ENCODE measurements around the gene AJAP1. TPM values are rescaled to one million over a fixed set of nuclear protein-coding genes. Genes with fewer than 3 reads are reported as not detected.

AJAP1 gene
- total RNA-seq, 2 experiments from 2014 or later: not detected

DNA sequence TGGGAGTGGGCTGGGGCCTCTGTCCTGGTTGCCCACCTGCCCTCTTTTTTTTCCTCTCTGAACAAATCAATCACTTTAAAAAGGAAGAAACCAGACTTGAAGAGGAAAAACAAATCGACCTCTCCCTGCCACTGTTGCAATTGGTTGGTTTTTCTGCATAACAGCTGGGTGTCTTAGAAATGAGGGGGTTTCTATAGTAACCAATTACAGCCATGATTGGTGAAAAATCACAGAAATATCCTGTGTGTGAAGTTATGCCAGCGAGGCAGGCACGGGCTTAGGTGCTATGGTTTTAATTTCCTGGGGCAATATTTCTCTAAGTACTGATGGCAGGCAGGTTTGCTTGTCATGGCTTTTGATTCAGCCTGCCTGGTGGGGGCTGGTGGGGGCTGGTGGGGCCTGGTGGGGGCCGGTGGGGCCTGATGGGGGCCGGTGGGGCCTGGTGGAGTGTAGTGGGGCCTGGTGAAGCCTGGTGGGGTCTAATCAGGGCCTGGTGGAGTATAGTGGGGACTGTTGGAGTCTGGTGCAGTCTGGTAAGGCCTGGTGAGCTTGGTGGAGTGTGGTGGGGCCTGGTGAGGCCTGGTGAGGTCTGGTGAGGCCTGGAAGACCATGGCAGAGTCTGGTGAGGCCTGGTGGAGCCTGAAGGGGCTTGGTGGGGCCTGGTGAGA, 54.6 kb downstream of the AJAP1 start:
- Mint-ChIP-seq H3K27ac (no peak overlapping the region), H3K9me3 (no peaks in the 10 kb centered on the region), H3K4me3 (no peak overlapping the region), H3K27me3 (peaks cover 16% of the 10 kb centered on the region), H3K4me1 (no peaks in the 10 kb centered on the region), H3K36me3 (no peaks in the 10 kb centered on the region)
- no peak for DNase-seq

- H3K9me3 Mint-ChIP-seq: no peaks in the 10 kb centered on the region
- H3K36me3 Mint-ChIP-seq: no peaks in the 10 kb centered on the region
- no peak for DNase-seq
- H3K27me3 Mint-ChIP-seq: peaks cover 16% of the 10 kb centered on the region
- H3K4me3 Mint-ChIP-seq: no peak overlapping the region
- no peak overlapping the region for H3K27ac Mint-ChIP-seq
- no peaks in the 10 kb centered on the region for H3K4me1 Mint-ChIP-seq
These were observed 55.2 kb downstream of the AJAP1 start for GRCh38 chr1:4709641-4710040.

- H3K9me3 Mint-ChIP-seq: peaks cover 2% of the 10 kb centered on the region
- DNase-seq: no peak
- no peak overlapping the region for H3K4me3 Mint-ChIP-seq
- peaks cover 16% of the 10 kb centered on the region for H3K27me3 Mint-ChIP-seq
- no peaks in the 10 kb centered on the region for H3K36me3 Mint-ChIP-seq
- H3K27ac Mint-ChIP-seq: no peak overlapping the region
- no peaks in the 10 kb centered on the region for H3K4me1 Mint-ChIP-seq
These were observed 56.4 kb downstream of the AJAP1 start for GRCh38 chr1:4710592-4711415.

DNA sequence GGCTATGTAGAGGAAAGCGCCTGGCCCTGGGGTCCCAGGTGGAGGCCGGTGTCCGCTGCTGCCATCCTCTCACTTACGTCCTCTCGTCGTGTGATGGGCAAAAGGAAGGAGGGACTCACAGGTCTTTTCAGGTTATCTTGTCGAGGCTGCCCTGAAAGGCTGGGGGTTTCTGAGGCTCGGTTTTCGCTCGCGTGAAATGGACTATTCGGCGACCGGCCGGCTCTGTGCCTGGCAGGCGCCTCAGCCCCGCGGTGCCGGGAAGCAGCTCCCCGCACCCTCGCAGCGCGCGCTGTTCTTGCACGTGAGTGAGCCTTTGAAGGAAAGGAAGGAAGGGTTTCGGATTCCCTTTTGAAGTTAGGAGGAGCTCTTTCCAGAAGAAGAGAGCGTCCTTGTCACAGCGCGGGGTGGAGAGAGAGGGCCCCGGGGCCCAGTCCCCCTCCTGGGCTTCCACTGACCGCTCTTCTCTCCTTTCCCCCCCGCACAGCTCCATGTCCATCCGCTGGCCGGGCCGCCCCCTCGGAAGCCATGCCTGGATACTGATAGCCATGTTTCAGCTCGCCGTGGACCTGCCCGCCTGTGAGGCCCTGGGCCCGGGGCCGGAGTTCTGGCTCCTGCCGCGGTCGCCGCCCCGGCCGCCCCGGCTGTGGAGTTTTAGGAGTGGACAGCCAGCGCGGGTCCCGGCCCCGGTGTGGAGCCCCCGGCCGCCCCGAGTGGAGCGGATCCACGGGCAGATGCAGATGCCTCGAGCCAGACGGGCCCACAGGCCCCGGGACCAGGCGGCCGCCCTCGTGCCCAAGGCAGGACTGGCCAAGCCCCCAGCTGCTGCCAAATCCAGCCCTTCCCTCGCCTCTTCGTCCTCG, 57.2 kb downstream of the AJAP1 start:
- H3K27ac Mint-ChIP-seq: no peak overlapping the region
- H3K9me3 Mint-ChIP-seq: peaks cover 5% of the 10 kb centered on the region
- H3K27me3 Mint-ChIP-seq: peaks cover 16% of the 10 kb centered on the region
- H3K4me1 Mint-ChIP-seq: no peaks in the 10 kb centered on the region
- no peaks in the 10 kb centered on the region for H3K36me3 Mint-ChIP-seq
- H3K4me3 Mint-ChIP-seq: no peak overlapping the region
- DNase-seq: no peak

DNA sequence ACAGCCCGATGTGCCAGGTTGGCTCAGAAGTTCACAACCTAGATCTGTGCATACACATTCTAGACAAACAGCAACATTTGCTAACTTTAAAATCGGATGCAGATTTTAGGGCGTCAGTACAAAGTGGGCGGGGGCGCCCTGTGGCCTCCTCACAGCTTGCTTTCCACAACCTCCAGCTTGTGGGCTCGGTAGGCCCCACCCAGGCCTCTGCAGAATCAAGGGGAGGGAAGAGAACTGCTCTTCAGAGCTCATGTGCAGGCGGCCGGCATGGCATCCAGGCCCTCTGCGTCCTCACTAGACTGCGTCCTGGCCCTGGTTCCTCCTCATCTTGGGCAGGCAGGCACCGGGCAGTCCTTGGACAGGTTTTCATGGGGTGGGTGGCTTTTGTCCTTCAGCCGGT, 59.3 kb downstream of the AJAP1 start:
- Mint-ChIP-seq H3K27me3 (peaks cover 16% of the 10 kb centered on the region), H3K36me3 (no peaks in the 10 kb centered on the region), H3K27ac (no peak overlapping the region), H3K4me3 (no peak overlapping the region), H3K9me3 (peaks cover 5% of the 10 kb centered on the region), H3K4me1 (no peaks in the 10 kb centered on the region)
- DNase-seq: no peak

- Mint-ChIP-seq H3K27me3 (peaks cover 4% of the 10 kb centered on the region), H3K4me3 (no peak overlapping the region), H3K36me3 (no peaks in the 10 kb centered on the region), H3K27ac (no peak overlapping the region), H3K4me1 (no peaks in the 10 kb centered on the region), H3K9me3 (peaks cover 5% of the 10 kb centered on the region)
- no peak for DNase-seq
These were observed 62.0 kb downstream of the AJAP1 start for GRCh38 chr1:4716406-4716805.

DNA sequence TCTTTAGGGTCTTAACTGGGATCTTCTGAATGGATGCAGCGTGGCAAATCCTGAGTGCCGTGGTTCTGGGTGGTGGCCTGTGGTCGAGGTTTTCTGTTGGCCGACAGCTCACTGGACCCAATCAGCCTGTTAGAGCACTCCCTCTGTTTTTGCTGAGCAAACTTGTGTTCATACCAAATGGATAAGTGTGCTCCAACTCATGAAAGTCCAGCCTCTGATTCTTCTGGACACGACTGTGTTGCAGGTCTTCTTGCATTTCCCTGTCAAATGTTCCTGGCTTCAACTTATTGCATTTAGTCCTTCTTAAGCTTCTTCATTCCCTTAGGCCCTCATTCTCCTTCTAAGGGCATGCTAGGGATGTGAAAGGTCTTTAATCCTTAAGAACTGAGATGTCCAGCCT, 63.7 kb downstream of the AJAP1 start:
- no peak for DNase-seq
- no peaks in the 10 kb centered on the region for H3K4me1 Mint-ChIP-seq
- no peak overlapping the region for H3K4me3 Mint-ChIP-seq
- H3K9me3 Mint-ChIP-seq: peaks cover 5% of the 10 kb centered on the region
- no peak overlapping the region for H3K27ac Mint-ChIP-seq
- no peaks in the 10 kb centered on the region for H3K36me3 Mint-ChIP-seq
- H3K27me3 Mint-ChIP-seq: peaks cover 9% of the 10 kb centered on the region

DNA sequence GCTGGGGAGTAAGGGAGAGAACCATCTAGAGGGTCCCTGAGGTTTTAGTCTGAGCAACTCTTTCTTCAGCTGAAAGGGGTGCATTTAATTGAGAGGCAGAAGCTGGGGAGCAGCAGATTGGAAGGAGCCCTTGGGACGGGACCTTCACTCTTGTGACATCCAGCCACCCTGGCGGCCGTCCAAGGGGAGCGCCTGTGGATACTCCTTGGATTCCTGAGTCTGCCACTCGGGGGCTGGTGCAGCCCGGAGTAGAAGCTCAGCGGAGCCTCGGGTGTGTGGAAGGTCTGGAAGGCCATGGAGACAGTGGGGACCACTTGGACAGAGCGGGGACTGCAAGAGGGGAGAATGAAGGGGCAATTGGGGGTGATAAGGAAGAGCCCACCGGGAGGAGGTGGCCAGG, 68.7 kb downstream of the AJAP1 start:
- no peak overlapping the region for H3K27ac Mint-ChIP-seq
- no peak overlapping the region for H3K4me3 Mint-ChIP-seq

GRCh38 chr1:4724001-4724400, 69.6 kb downstream of the AJAP1 start:
- H3K9me3 Mint-ChIP-seq: no peaks in the 10 kb centered on the region
- no peaks in the 10 kb centered on the region for H3K36me3 Mint-ChIP-seq
- no peaks in the 10 kb centered on the region for H3K4me1 Mint-ChIP-seq
- no peak overlapping the region for H3K27ac Mint-ChIP-seq
- peaks cover 9% of the 10 kb centered on the region for H3K27me3 Mint-ChIP-seq
- H3K4me3 Mint-ChIP-seq: no peak overlapping the region
- no peak for DNase-seq

More for the DNA sequence above, 68.7 kb downstream of the AJAP1 start:
- Mint-ChIP-seq H3K9me3 (no peaks in the 10 kb centered on the region), H3K36me3 (no peaks in the 10 kb centered on the region), H3K27me3 (peaks cover 9% of the 10 kb centered on the region), H3K4me1 (no peaks in the 10 kb centered on the region)
- DNase-seq: no peak

GRCh38 chr1:4724695-4725250, 70.4 kb downstream of the AJAP1 start:
- no peak overlapping the region for H3K4me3 Mint-ChIP-seq
- H3K36me3 Mint-ChIP-seq: no peaks in the 10 kb centered on the region
- no peak for DNase-seq
- no peaks in the 10 kb centered on the region for H3K4me1 Mint-ChIP-seq
- no peak overlapping the region for H3K27ac Mint-ChIP-seq
- peaks cover 9% of the 10 kb centered on the region for H3K27me3 Mint-ChIP-seq
- no peaks in the 10 kb centered on the region for H3K9me3 Mint-ChIP-seq

DNA sequence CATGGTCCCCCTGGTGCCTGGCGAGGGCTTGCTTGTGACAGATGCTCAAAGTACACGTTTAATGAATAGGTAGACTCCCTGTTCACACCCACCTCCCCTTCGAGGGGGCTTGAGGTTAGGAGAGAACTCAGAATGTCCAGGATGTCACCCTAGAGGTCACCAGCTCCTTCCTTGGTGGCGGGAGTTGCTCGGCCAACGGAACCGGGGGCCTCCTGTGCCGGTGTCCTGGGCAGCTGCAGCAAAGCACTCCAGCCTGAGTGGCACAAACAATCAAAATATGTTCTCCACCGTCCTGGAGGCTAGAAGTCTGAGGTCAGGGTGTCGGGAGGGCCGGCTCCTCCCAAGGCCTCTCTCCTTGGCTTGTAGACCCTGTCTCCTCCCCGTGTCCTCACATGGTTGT, 71.0 kb downstream of the AJAP1 start:
- no peaks in the 10 kb centered on the region for H3K36me3 Mint-ChIP-seq
- DNase-seq: no peak
- peaks cover 9% of the 10 kb centered on the region for H3K27me3 Mint-ChIP-seq
- H3K4me1 Mint-ChIP-seq: no peaks in the 10 kb centered on the region
- H3K27ac Mint-ChIP-seq: no peak overlapping the region
- no peaks in the 10 kb centered on the region for H3K9me3 Mint-ChIP-seq
- no peak overlapping the region for H3K4me3 Mint-ChIP-seq

DNA sequence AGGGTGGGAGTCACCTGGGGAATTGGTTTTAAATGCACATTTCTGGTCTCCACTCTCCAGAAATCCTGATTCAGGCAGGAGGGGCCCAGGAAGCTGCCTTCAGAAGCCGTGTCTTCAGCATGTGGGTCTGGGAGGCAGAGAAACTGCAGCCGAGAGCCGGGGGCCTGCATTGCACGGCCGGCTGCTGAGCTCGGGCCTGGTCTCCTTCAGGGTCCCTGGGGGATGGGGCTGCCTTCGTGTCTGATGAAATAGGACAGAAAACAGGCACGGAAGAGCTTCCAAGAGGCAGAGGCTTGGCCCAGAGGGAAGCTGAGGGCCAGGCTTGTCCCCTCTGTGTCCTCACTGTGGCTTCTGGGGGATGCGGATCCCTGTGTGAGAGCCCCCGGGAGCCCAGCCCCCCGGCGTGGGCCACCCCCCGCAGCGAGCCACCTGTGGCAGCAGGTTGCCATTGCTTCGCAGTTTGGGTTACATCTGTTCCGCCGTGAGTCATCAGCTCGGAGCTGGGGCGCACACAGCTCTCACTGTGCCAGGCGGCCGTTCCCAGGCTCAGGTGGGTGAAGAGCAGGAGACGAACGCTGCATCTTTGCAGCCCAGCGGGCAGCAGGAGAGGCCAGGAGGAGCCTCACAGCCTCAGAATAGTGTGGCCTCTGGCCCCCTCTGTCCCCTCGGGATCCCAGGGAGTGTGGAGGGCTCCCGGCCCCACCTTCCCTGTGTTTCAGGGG, 72.4 kb downstream of the AJAP1 start:
- no peak overlapping the region for H3K4me3 Mint-ChIP-seq
- no peaks in the 10 kb centered on the region for H3K36me3 Mint-ChIP-seq
- DNase-seq: no peak
- no peaks in the 10 kb centered on the region for H3K4me1 Mint-ChIP-seq
- H3K27ac Mint-ChIP-seq: no peak overlapping the region
- H3K27me3 Mint-ChIP-seq: peaks cover 9% of the 10 kb centered on the region
- no peaks in the 10 kb centered on the region for H3K9me3 Mint-ChIP-seq

DNA sequence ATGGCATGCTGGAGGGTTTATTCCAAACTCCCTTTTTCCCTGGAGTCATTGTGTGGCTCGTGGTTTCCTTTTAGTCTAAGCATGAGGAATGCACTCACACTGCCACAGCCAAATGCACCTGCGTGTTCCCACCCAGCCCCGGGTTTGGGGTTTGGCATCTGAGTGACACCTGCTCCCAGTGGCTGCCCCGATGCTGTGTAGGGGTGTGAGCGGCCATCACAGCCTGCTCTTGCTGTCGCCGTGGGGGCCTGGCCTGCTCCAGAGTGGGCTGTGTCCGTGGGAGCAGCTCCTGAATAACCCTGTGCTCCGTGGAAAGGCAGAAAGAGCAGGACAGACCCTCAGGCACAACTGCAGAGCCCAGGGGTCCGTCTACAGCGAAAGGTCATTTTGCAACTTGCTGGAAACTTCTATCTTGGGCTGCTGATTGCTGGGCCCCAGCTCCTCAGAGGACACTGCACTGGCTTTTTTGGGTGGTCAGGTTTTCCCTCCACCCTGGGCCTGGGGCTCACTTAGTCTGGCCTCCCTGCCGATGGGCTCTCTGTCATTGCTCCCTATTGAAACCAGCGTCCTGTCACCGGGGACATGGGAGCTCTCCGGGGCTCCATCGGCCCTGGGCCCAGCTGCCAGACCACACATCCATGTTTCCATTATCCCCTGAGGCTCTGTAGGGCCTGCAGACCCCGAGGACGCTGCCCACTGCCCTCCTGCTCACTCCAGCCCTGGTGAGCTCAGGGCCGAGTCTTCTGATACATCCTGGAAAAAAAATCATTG, 74.1 kb downstream of the AJAP1 start:
- no peaks in the 10 kb centered on the region for H3K27me3 Mint-ChIP-seq
- no peaks in the 10 kb centered on the region for H3K9me3 Mint-ChIP-seq
- no peak for DNase-seq
- no peaks in the 10 kb centered on the region for H3K4me1 Mint-ChIP-seq
- no peaks in the 10 kb centered on the region for H3K36me3 Mint-ChIP-seq
- H3K27ac Mint-ChIP-seq: no peak overlapping the region
- no peak overlapping the region for H3K4me3 Mint-ChIP-seq

DNA sequence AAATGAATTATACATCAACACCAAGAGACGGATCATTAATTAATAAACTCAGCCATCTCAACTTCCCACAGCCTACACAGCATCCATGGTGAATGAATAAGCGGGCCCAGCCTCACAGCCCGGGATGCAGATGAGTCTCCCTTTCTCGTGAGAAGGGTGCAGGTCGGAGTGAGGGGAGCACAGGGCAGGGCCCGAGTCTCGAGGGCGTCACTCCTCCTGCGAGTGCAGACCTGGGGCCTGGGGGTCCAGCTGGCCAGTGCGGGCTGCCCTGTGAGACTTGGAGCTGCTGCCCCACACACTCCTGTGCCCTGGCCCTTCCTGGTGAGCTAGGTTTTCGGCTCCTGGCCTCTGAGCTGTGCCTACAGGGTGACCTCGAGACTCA, 74.7 kb downstream of the AJAP1 start:
- Mint-ChIP-seq H3K4me1 (no peaks in the 10 kb centered on the region), H3K9me3 (no peaks in the 10 kb centered on the region), H3K36me3 (no peaks in the 10 kb centered on the region), H3K27ac (no peak overlapping the region), H3K4me3 (no peak overlapping the region), H3K27me3 (no peaks in the 10 kb centered on the region)
- DNase-seq: no peak

Measured in activated naive CD8-positive, alpha-beta T cell treated with anti-CD3 and anti-CD28 coated beads for 36 hours (primary cell).